Stimulated activated naive CD4-positive, alpha-beta T cell treated with Interleukin-2 at 50 U/mL for 16 hours (primary cell): ENCODE measurements around the gene RAB11FIP4.

Experiments
- DNase-seq: peaks from one replicate; lab custom pipeline; 2025; lab: John Stamatoyannopoulos, UW

RAB11FIP4 gene

GRCh38 chr17:31387438-31387837 lies 4.0 kb upstream of the RAB11FIP4 start:
- no peak for DNase-seq

GRCh38 chr17:31388351-31388750 lies 3.1 kb upstream of the RAB11FIP4 start:
- no peak for DNase-seq

GRCh38 chr17:31388770-31389656 lies 2.5 kb upstream of the RAB11FIP4 start:
- peak; percentile 9 for DNase-seq

DNA sequence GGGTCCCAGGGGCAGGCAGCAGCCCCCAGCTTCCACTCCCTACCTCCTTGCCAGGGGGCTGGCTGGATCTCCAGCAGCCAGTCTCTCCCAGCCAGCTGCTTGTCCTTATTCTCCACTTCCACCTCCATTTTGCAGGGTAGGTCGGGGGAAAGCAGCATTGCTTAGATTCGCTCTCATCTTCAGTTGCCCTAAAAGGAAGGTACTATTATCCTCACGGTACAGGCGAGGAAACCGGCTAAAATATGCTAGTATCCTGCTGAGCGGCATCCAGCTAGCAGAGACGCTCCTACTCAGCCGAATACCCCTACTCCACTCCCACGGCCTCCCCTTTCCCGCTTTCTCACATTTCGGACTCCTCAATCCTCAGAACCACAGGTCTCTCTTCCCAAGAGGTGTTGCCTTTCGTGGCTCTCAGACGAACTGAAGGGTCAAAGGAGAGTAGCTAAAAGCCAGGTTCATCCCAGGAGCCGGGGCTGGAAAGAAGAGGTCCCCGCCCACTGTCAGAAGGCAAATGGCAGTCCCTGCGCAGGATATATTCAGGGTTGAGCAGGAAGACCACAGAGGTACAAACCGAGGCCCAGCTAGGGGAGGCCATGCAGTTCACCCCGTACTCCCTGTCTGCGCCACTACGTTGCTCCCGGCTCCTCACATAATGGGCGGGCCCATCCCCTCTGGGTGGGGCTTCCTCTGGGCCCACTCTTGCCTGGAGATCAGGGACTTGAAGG lies 1.7 kb upstream of the RAB11FIP4 start:
- DNase-seq = no peak

GRCh38 chr17:31390426-31390747 lies 1.1 kb upstream of the RAB11FIP4 start:
- DNase-seq = no peak

DNA sequence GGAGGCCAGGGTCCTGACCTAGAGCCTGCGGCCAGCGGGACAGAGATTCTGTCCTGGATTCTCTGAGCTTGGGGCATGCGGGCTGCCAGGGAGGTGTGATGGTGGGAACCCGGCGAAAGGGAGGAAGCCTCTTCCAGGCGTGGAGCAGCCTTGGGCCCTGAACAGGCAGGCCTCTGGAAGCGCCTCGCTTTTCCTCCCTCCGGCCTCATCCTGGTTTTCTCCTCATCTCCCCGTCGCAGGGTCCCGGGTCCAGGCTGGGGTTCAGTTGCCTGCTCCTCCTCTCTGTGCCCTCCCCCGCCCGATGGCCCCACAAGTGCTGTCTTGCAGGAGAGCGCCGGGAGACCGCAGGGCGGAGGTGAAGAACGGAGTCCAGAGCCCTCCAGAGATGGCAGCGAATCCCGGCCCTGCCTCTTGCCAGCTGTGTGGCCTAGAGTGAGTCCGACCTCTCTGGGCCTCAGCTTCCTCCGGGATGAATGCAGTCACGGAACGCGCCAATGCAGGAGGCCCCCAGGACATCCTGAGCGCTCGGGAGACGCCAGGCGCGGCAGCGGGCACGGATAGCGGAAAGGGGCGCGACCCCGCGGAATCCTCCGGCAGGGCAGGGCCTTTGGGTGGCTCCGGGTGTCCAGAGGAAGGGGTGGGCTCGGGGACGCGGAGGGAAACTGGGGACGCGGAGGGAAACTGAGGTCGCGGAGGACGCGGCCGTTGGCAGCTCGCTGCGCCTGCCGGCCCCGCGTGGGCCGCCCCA lies 553 bp upstream of the RAB11FIP4 start:
- no peak for DNase-seq

DNA sequence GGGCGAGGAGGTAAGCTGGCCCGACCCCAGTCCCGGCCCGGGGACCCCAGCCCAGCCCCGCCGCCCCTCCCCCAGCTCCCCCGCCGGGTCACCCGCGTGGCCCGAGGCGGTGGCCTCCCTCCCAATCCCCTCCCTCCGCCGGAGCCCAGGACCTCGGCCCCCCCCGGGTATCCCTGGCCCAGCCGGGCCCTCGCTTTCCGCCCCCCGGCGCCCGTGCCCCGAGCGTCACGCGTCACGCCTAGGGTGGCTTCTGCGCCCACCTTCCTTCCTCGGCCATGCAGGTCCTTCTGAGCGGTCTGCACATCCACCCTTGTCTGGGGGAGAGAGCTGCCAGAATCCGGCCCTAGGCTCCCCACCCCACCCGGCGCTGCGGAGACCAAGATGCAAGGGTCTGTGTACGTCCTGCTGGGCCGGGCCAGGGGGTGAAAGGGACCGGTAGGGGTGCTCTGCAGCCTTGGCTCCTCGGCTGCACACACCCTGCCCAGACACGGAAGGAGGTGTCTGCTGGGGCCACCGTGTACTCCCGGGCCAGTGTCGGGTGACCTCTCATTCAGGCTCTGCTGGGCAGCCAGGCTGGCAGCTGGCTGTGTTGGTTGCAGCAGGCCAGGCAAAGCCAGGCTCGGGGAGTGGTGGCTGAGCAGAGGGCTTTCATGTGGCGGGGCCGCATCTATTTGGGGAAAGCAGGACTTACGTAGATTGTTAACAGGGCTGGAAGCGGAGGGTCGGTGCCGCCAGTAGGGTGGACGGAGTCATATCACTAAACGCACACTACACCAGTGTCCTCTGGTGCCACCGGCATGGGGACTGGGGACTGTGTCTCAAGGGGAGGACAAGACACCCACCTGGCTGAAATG lies 754 bp downstream of the RAB11FIP4 start:
- DNase-seq = no peak

DNA sequence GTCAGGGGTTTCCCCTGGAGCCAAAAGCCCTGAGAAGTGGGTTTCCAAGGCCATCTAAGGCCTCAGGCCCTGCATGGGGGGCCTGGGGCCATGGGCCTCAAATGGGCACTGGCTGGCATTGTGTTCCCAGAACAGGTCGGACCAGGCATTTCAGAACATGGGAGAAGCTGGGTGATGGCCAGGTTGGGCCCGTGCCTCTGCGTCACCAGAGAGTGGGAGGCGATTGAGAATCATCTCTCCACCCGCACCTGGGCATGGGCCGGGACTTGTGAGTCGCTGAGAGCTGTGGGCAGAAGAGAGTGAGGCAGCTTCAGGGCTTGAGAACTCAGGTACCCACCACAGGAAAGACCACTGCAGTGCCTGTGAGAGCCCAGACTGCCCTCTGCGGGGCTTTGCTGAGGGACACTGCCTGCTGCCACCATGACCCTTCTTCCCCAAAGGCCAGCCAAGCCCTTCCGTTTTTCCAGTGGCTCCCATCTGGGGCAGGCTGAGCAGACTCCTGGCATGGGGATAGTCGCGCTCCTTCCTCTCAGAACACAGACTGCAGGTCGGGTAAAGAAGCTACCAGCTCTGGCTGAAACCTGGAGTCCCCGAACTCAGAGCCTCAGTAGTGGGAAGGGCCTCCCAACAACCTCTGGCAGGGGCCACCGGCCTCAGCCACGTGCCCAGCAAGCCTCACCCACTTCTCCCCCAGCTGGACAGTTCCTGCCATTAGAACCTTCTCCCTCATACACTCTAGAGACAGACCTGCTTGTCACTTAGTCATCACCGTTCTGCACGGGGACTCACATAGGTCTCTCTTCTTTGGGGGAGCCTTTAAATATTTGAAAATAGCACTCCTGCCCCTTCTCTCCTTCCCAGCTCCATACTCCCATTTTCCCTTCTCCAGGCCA lies 1.6 kb downstream of the RAB11FIP4 start:
- no peak for DNase-seq

DNA sequence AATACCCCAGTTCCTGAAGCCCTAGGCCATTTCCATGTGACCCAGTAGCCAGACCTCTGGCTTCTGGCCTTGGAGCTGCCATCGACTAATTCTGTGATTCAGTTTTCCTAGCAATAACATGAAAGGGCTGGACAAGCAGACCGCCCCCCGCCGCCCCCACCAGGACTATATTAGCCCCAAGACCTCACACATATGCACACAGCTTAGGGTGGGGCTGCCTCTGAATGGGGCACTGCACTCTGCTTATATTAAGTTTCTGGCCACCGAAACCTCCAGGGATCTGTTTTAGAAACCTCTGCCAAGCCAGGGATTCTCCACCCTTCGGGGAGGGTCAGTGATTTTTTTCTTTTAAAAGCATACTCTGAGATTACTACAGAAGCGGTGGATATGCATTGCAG lies 2.3 kb downstream of the RAB11FIP4 start:
- DNase-seq = no peak

- no peak for DNase-seq
Observed at GRCh38 chr17:31394544-31394943, 3.1 kb downstream of the RAB11FIP4 start.

- DNase-seq = no peak
Observed at GRCh38 chr17:31397256-31397939, 5.9 kb downstream of the RAB11FIP4 start.

GRCh38 chr17:31398381-31399311 lies 7.2 kb downstream of the RAB11FIP4 start:
- no peak for DNase-seq

GRCh38 chr17:31400481-31400950 lies 9.0 kb downstream of the RAB11FIP4 start:
- no peak for DNase-seq

GRCh38 chr17:31401456-31402254 lies 10.2 kb downstream of the RAB11FIP4 start:
- DNase-seq = no peak

DNA sequence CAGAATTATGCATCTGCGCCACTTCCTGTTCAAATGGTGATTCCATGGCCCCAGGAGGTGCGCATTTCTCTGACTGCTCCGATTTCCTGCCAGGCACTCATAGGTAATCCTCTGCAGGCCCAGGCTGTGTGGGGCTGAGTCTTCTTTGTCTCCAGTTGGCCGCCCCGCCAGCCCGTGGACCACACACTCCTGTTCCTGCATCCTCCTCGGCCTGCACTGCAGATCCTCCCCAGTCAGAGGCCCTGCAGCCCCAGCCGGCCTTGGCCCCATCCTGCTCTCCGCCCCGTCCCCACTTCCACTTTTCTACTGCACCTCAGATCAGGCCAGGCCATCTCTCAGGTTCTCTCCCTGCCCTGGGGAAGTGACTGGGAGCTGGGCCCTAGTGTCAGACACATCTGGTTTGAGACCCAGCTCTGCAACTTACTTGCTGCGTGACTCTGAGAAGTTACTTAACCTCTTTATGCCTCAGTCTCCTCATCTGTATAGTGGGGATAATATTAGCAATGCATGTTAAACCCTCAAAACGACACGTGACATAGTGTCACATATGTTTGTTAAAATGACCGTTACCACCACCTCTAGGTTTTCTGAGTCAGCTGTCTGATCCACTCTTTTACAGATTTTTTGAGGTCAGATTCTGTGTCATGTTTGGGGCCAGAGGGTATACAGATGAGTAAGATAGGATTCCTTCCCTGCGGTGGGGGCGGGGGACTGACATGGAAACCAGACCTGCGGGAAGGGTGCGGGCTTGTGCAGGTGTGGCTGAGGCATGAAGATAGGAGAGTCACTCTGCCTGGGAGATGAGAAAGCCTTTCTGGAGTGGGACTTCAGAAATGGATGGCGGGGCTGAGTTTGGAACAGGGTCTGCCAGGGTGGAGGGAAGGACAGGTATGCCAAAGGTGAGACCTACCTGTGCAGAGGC lies 12.8 kb downstream of the RAB11FIP4 start:
- no peak for DNase-seq

DNA sequence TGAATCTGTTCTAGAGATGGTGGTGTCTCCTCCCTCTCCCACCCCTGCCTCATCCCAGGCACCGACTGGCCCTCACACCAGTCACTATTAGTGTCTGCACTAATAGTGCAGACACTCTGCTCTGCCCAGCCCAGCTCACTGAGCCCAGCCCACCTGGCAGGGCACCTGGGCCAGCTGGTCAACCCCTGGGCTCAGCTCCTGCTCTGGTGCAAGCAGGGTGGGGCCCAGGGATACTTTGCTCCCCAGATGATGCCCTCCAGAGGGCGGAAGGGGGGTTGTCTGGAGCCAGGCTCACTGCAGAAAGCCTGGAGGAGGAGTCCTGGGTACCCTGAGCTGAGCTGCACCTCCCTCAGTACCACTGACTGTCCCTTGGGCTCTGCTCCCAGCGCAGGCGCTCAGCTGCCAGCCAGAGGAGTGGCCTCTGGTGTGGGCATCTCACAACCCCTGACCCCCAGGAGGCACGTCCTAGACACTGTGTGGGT lies 14.5 kb downstream of the RAB11FIP4 start:
- DNase-seq = no peak

DNA sequence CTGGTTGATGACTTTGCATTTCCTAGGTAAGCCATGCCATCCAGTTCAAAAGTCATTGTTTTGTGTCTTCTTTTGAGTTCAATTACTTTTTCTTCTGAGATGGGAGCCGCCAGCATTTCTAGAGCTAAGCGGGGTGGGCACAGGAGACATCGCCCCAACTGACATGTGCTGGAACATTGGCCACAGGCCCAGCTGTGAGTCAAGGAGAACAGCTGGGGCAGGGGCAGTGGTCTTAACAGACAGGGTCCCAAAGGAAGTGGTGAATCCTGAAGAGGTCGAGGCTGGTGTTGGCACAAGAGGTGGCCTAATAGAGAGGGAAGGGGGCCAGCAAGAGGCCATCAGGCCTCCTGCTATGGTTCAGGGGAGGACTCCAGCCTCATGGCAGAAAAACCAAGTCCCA lies 17.1 kb downstream of the RAB11FIP4 start:
- no peak for DNase-seq
